ENCODE results near the gene BRI3.

- peak; percentile 36 to 49 (median 42) for TF ChIP-seq CTCF (IDR thresholded peaks at IDR 0.05)
- no peak for TF ChIP-seq POLR2A (IDR thresholded peaks at IDR 0.05)
Measured at GRCh38 chr7:98266840-98267239, 14.6 kb upstream of the BRI3 start.
